NCI-H774 (cell line): ENCODE data around the gene XYLT1.

Experiments
- DNase-seq: peaks from one replicate; lab custom pipeline; 2025; lab: John Stamatoyannopoulos, UW

Gene XYLT1

GRCh38 chr16:17357307-17358062 is 113.3 kb downstream of the XYLT1 start:
- no peak for DNase-seq

GRCh38 chr16:17356243-17356933 is 114.4 kb downstream of the XYLT1 start:
- DNase-seq, result no peak

GRCh38 chr16:17354685-17355084 is 116.1 kb downstream of the XYLT1 start:
- DNase-seq, result no peak

GRCh38 chr16:17354141-17354601 is 116.6 kb downstream of the XYLT1 start:
- DNase-seq, result no peak

GRCh38 chr16:17353561-17353960 is 117.2 kb downstream of the XYLT1 start:
- DNase-seq, result no peak

GRCh38 chr16:17351441-17352035 is 119.2 kb downstream of the XYLT1 start:
- DNase-seq, result no peak

GRCh38 chr16:17350207-17350606 is 120.6 kb downstream of the XYLT1 start:
- no peak for DNase-seq

- DNase-seq, result no peak
Measured at GRCh38 chr16:17348826-17349225, 121.9 kb downstream of the XYLT1 start.

GRCh38 chr16:17348042-17348783 is 122.5 kb downstream of the XYLT1 start:
- DNase-seq, result no peak

GRCh38 chr16:17347624-17348023 is 123.1 kb downstream of the XYLT1 start:
- DNase-seq, result no peak

- DNase-seq, result no peak
Measured at GRCh38 chr16:17346621-17347569, 123.9 kb downstream of the XYLT1 start.

GRCh38 chr16:17345043-17345442 is 125.7 kb downstream of the XYLT1 start:
- DNase-seq, result no peak

- no peak for DNase-seq
Measured at GRCh38 chr16:17343728-17344127, 127.0 kb downstream of the XYLT1 start.

- DNase-seq, result no peak
Measured at GRCh38 chr16:17343028-17343427, 127.7 kb downstream of the XYLT1 start.

- no peak for DNase-seq
Measured at GRCh38 chr16:17342031-17342430, 128.7 kb downstream of the XYLT1 start.

GRCh38 chr16:17340804-17341203 is 130.0 kb downstream of the XYLT1 start:
- no peak for DNase-seq

GRCh38 chr16:17339764-17340541 is 130.8 kb downstream of the XYLT1 start:
- DNase-seq, result no peak

GRCh38 chr16:17338244-17338643 is 132.5 kb downstream of the XYLT1 start:
- DNase-seq, result no peak

- DNase-seq, result no peak
Measured at GRCh38 chr16:17336530-17336900, 134.2 kb downstream of the XYLT1 start.

- DNase-seq, result no peak
Measured at GRCh38 chr16:17335826-17336529, 134.8 kb downstream of the XYLT1 start.
